Muscle layer of duodenum (tissue), 2 donors: ENCODE results near the gene PDGFD.

ENCODE experiments used
- H3K27ac ChIP-seq: one replicate; pipeline ENCODE4 v1.7.0; 2013; ENCODE audit warnings: mild to moderate bottlenecking, low read length
- H3K27me3 ChIP-seq: one replicate; pipeline ENCODE4 v1.7.0; 2013; ENCODE audit warnings: low read depth, mild to moderate bottlenecking, control low read depth, low read length
- H3K36me3 ChIP-seq, 2 donors: one replicate each; pipeline ENCODE4 v1.7.0; 2013; ENCODE audit warnings: low read length in 2 of 2, control low read depth in 1 of 2, mild to moderate bottlenecking in 1 of 2; ENCODE audit not compliant: insufficient read depth in 2 of 2, control insufficient read depth in 1 of 2
- H3K4me1 ChIP-seq, 2 donors: one replicate each; pipeline ENCODE4 v1.7.0; 2013; ENCODE audit warnings: low read length in 2 of 2, mild to moderate bottlenecking in 2 of 2, control low read depth in 1 of 2, moderate library complexity in 1 of 2; ENCODE audit not compliant: insufficient read depth in 2 of 2, control insufficient read depth in 1 of 2
- H3K4me3 ChIP-seq, 2 donors: one replicate each; pipeline ENCODE4 v1.7.0; 2013; ENCODE audit warnings: low read length in 2 of 2, low read depth in 1 of 2, mild to moderate bottlenecking in 1 of 2
- H3K9me3 ChIP-seq, 2 donors: one replicate each; pipeline ENCODE4 v1.7.0; 2013; ENCODE audit warnings: low read length in 2 of 2, control low read depth in 1 of 2, mild to moderate bottlenecking in 1 of 2; ENCODE audit not compliant: control insufficient read depth in 1 of 2
- donor health status: healthy.

Gene PDGFD

DNA sequence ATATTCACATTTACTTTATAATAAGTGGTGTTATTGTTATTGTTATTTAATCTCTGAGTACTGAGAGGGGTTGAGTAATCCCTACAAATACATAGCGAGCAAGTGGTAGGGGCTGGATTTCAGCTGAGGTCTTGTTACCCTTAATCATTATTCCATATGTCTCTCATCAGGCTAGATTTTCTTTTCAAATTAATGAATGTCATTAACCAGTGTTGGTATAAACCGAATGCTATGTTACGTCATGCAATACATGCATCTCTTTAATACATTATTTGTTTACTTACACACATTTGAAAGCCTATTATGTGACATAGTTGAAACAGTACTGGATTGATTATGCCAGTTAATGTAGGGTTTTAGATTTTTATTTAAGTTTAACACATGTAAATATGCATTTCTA is 18.9 kb downstream of the PDGFD start:
- Histone ChIP-seq H3K27me3 (no peaks in the 10 kb centered on the region), H3K4me1 (no peaks in the 10 kb centered on the region), H3K27ac (no peak overlapping the region), H3K36me3 (no peaks in the 10 kb centered on the region), H3K9me3 (no peaks in the 10 kb centered on the region), H3K4me3 (no peak overlapping the region)

DNA sequence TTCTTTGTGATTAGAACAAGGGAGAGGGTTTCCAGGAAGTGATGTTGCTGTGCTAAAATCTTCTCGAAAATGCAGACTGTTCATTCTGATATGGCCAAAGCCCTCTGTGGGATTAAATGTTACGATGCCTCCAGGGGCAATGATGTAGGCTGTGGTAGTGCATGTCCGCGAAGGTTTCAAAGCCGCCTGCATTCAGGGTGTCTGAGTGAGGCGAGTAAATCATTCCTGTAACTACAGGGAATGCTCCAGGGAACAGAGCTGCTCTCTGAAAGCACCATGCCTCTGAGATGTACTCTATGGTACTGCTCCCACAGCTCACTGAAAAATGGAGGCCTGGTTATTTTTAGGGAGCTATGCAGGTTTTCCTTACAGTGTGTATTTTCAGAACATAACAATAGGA is 21.2 kb downstream of the PDGFD start:
- H3K27ac ChIP-seq = no peak overlapping the region
- no peaks in the 10 kb centered on the region for H3K27me3 ChIP-seq
- H3K9me3 ChIP-seq = no peaks in the 10 kb centered on the region

DNA sequence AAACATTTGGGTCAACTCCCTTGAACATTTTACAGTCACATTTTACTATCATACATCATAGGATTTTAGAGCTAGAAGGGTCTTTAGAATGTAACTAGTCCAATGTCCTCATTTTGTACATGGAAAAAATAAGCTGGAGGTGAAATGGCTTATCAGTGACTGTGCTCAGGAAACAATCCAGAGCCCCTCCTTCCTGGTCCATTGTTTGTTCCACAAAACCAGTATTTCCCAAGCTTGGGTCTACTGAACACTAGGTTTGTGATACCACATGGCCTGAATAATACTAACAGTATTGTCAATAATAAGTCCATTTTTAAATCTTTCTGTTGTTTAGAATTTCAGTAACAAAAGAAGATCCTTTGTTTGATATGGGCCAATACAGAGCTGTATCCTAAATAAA is 27.1 kb downstream of the PDGFD start:
- Histone ChIP-seq H3K36me3 (no peaks in the 10 kb centered on the region), H3K9me3 (no peaks in the 10 kb centered on the region), H3K4me3 (no peak overlapping the region), H3K27me3 (no peaks in the 10 kb centered on the region), H3K4me1 (no peaks in the 10 kb centered on the region), H3K27ac (no peak overlapping the region)

More for the DNA sequence above, 21.2 kb downstream of the PDGFD start:
- H3K36me3 ChIP-seq = no peaks in the 10 kb centered on the region
- no peaks in the 10 kb centered on the region for H3K4me1 ChIP-seq
- H3K4me3 ChIP-seq = no peak overlapping the region

DNA sequence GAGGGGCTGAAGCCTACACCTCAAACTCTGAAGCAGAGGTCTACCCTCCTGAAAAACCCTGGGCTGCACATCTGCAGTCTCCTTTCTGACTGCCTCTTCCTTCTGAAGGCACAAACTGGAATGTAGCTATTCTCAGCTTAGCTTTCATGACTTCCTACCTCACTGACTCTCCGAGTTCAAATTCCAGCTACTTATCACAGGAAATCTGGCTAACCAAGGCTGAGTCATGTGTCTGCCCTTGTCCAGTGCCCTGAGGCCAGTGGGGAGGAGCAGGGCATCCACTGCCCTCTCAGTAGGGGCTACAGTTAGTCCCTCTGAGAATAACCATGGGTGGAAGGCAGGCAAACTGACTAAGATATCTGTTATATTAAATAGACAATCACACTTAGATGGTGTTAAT is 29.2 kb downstream of the PDGFD start:
- no peaks in the 10 kb centered on the region for H3K4me1 ChIP-seq
- H3K27me3 ChIP-seq = no peaks in the 10 kb centered on the region
- no peak overlapping the region for H3K4me3 ChIP-seq
- no peaks in the 10 kb centered on the region for H3K9me3 ChIP-seq
- H3K36me3 ChIP-seq = no peaks in the 10 kb centered on the region
- H3K27ac ChIP-seq = no peak overlapping the region

DNA sequence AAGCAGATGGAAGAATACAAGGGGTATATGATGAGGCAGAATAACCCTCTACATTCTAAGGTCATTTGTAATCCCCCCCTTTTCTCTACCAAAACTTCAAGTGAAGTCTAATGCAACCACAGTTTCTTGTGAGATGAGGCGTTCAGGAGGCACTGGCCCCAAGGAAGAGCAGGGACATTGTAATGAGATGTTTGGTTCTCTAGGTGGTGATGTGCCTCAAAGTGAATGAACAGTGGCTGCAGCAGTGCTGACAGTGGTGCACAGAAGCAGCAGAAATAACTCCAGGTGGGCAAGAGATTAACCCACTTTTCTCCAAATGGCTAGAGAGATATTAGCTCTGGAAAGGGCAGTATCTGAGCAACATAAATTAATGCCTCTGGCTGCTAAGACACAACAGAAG is 33.8 kb downstream of the PDGFD start:
- no peaks in the 10 kb centered on the region for H3K36me3 ChIP-seq
- no peak overlapping the region for H3K27ac ChIP-seq
- H3K4me3 ChIP-seq = no peak overlapping the region
- H3K9me3 ChIP-seq = no peaks in the 10 kb centered on the region
- H3K4me1 ChIP-seq = no peaks in the 10 kb centered on the region
- no peaks in the 10 kb centered on the region for H3K27me3 ChIP-seq

DNA sequence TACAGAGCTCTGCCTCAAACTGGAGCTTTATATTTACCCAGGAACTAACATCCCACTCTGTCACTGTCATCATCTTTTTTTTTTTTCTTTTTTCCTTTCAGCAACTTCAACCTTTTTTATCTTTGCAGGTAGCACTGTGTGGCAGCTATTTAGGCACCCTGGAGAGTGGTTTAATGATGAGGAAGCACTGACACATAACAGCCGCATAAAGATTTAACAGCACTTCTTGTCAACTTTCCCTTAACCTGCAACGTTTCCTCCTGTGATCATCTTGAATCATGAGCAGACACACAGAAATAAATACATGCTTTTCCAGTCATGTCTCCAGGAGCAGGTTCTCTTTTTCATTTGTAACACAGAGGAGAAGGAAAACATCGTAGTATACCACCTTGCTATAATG is 34.8 kb downstream of the PDGFD start:
- Histone ChIP-seq H3K9me3 (no peaks in the 10 kb centered on the region), H3K4me1 (no peaks in the 10 kb centered on the region), H3K36me3 (no peaks in the 10 kb centered on the region), H3K27me3 (no peaks in the 10 kb centered on the region), H3K27ac (no peak overlapping the region), H3K4me3 (no peak overlapping the region)

DNA sequence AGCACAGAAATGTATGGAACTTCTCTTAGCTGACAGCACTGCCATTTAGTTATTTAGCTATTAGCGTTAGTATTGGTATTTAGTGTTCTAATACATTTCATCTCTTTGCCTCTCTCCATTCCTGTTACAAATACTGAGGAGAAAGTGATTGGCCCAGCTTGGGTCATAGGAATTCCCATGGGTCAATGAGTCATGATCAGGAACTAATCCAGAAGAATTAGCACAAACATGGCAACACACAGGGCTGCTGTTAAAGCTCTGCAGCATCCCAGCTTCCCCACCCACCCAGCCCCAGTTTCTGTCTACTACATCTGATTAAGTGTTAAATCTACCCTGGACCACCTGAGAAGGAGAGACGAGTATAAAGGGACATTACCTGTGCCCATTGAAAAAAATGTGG is 36.1 kb downstream of the PDGFD start:
- no peaks in the 10 kb centered on the region for H3K36me3 ChIP-seq
- no peaks in the 10 kb centered on the region for H3K4me1 ChIP-seq
- H3K27ac ChIP-seq = no peak overlapping the region
- no peaks in the 10 kb centered on the region for H3K27me3 ChIP-seq
- no peaks in the 10 kb centered on the region for H3K9me3 ChIP-seq
- H3K4me3 ChIP-seq = no peak overlapping the region

DNA sequence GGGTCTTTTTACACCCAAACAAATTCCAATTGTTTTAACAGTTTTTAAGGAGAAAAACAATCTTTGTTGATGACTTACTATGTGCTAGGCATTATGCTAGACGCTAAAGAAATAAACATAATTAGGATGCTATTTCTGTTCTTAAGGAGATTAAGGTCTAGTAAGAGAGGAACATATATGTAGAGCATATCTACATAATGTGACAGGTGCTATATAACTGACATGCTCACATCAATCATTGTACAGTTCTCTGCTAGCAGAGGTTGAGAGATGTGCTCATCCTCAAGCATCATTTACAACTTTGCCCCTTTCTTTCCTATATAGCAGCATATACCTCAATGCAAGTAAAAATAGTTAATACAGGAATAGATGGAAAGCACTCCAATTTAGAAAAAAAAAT is 37.5 kb downstream of the PDGFD start:
- Histone ChIP-seq H3K4me3 (no peak overlapping the region), H3K27me3 (no peaks in the 10 kb centered on the region), H3K36me3 (no peaks in the 10 kb centered on the region), H3K27ac (no peak overlapping the region), H3K9me3 (no peaks in the 10 kb centered on the region), H3K4me1 (no peaks in the 10 kb centered on the region)

DNA sequence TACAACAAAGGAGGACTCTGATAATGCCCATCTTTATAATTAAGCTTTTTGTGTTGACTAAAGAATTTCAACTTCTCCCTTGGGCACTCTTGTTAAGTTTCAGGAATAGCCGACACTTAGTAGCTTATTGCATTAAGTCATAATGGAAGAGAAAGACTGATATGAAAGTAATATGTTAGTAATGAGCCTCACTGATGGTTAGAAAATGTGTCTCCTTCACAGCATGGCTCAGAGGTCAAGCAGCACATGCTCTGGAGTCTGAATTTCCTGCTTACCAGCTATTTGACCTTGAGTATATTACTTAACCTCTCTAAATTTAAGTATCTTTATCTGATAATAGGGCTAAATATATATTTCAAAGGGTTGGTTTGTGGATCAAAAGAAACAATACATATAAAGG is 39.0 kb downstream of the PDGFD start:
- no peaks in the 10 kb centered on the region for H3K36me3 ChIP-seq
- H3K9me3 ChIP-seq = no peaks in the 10 kb centered on the region
- no peak overlapping the region for H3K27ac ChIP-seq
- H3K4me1 ChIP-seq = no peaks in the 10 kb centered on the region
- H3K27me3 ChIP-seq = no peaks in the 10 kb centered on the region
- H3K4me3 ChIP-seq = no peak overlapping the region

DNA sequence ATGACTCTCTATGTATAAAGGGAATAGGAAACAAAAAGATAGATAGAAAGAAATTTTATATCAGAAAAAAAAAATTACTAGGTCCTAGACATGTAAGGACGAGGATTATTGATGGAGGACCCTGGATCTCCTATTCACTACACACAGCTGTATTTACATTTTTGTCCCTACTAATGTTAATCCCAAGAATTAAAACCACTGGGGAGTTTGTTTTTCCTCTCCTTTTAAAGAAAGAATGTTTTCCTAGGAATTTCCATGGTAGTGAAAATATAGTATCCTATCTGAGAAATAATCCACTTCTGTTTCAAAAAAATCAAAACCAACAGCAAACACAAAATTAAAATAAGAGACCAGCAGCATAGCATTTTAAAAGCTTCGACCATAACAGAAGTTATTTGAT is 41.1 kb downstream of the PDGFD start:
- Histone ChIP-seq H3K27ac (no peak overlapping the region), H3K27me3 (no peaks in the 10 kb centered on the region), H3K4me3 (no peak overlapping the region), H3K36me3 (no peaks in the 10 kb centered on the region), H3K9me3 (no peaks in the 10 kb centered on the region), H3K4me1 (no peaks in the 10 kb centered on the region)

DNA sequence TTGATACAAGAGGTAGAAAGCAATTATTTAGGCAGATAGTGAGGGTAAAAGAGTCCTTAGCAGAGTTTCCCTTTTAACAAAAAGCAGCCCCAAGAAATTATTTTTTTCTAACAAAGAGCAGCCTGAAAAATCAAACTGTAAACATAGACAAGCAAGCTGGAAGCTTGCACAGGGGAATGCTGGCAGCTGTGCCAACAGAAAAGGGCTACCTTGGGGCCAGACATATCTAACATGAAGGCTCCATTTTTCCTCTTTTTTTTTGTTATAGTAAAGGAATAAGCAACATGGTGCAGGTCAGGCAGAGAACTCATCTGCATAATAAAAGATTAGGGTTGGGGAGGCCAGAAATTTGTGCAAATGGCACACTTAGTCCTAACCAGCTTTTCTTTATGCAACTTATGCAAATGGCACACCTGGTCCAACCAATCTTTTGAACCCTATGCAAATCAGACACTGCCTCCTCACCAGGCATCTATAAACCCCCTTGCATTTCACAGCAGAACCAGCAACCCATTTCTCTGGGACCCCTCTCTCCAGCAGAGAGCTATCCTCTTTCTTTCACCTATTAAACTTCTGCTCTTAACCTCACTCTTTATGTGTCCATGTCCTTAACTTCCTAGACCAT is 41.8 kb downstream of the PDGFD start:
- no peak overlapping the region for H3K4me3 ChIP-seq
- no peaks in the 10 kb centered on the region for H3K36me3 ChIP-seq
- H3K27ac ChIP-seq = no peak overlapping the region
- no peaks in the 10 kb centered on the region for H3K27me3 ChIP-seq
- H3K9me3 ChIP-seq = no peaks in the 10 kb centered on the region
- no peaks in the 10 kb centered on the region for H3K4me1 ChIP-seq

DNA sequence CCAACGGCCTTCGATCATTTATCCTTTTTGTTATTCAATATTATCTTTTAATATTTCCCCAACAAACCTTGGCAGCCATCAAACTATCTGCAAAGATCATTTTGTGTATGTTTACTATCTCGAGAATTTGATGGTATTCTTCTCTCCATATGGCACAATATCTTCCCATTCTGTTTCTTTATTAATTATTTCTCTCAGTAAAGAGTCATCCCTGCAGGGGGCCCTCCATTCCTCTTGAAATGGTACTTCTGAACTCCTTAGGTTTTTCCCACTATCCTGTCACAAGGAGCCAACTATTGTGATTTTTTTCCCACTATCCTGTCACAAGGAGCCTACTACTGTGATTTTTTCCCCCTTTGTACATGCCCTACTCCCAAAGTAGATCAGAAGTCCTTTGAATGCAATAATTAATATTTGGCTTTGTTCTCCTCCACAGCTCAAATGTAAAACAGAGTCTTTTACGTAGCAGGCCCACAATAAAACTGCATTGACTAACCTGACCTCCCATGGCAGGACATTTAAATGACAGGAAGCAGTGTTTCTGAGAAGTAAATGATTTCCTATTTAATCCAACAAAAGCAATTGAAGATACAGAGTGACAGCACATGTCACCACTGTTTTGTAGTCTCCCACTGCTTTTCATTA is 43.3 kb downstream of the PDGFD start:
- no peak overlapping the region for H3K27ac ChIP-seq

More for the DNA sequence above, 43.3 kb downstream of the PDGFD start:
- Histone ChIP-seq H3K9me3 (no peaks in the 10 kb centered on the region), H3K36me3 (no peaks in the 10 kb centered on the region), H3K27me3 (no peaks in the 10 kb centered on the region), H3K4me1 (no peaks in the 10 kb centered on the region), H3K4me3 (no peak overlapping the region)
